ENCODE measurements around the gene DAP. TPM values are rescaled to one million over a fixed set of nuclear protein-coding genes. Genes with fewer than 3 reads are reported as not detected.
A peak's percentile ranks its signal among the peaks of the same experiment; 100 is the strongest.

Gene DAP
- total and polyA plus RNA-seq, 2 donors, result 14.1 to 34.4 TPM

GRCh38 chr5:10661401-10661800, 99.6 kb downstream of the DAP start:
- H3K4me3 ChIP-seq (ENCODE audit: low read length in 2 of 2), result no peak overlapping the region
- 99% methylated on average over 13 of the region's 13 CpGs for WGBS
- H3K4me1 ChIP-seq (ENCODE audit: control insufficient read depth in 2 of 2, insufficient read depth in 2 of 2, low read length in 2 of 2), result peaks cover 0 to 14% of the 10 kb centered on the region in 2 donors
- H3K27me3 ChIP-seq (ENCODE audit: control insufficient read depth in 2 of 2, insufficient read depth in 1 of 2, low read length in 1 of 2), result no peaks in the 10 kb centered on the region
- no peaks in the 10 kb centered on the region for H3K36me3 ChIP-seq (ENCODE audit: control insufficient read depth in 2 of 2, insufficient read depth in 2 of 2, low read length in 1 of 2)
- no peak overlapping the region for H3K27ac ChIP-seq (ENCODE audit: low read depth in 1 of 2, low read length in 1 of 2)
- DNase-seq (ENCODE audit: low read depth in 6 of 9, low spot score in 9 of 9), result no peak
- H3K9me3 ChIP-seq (ENCODE audit: control insufficient read depth in 2 of 2, insufficient read depth in 1 of 2, low read length in 1 of 2), result no peaks in the 10 kb centered on the region

GRCh38 chr5:10660720-10661387, 100.2 kb downstream of the DAP start:
- H3K36me3 ChIP-seq (ENCODE audit: control insufficient read depth in 2 of 2, insufficient read depth in 2 of 2, low read length in 1 of 2), result no peaks in the 10 kb centered on the region
- no peak for DNase-seq (ENCODE audit: low read depth in 6 of 9, low spot score in 9 of 9)
- H3K4me3 ChIP-seq (ENCODE audit: low read length in 2 of 2), result no peak overlapping the region
- no peaks in the 10 kb centered on the region for H3K27me3 ChIP-seq (ENCODE audit: control insufficient read depth in 2 of 2, insufficient read depth in 1 of 2, low read length in 1 of 2)
- H3K4me1 ChIP-seq (ENCODE audit: control insufficient read depth in 2 of 2, insufficient read depth in 2 of 2, low read length in 2 of 2), result peaks cover 0 to 10% of the 10 kb centered on the region in 2 donors
- no peaks in the 10 kb centered on the region for H3K9me3 ChIP-seq (ENCODE audit: control insufficient read depth in 2 of 2, insufficient read depth in 1 of 2, low read length in 1 of 2)
- WGBS, result 95% methylated on average over 15 of the region's 15 CpGs
- H3K27ac ChIP-seq (ENCODE audit: low read depth in 1 of 2, low read length in 1 of 2), result no peak overlapping the region

GRCh38 chr5:10660135-10660534, 100.9 kb downstream of the DAP start:
- H3K27ac ChIP-seq (ENCODE audit: low read depth in 1 of 2, low read length in 1 of 2), result no peak overlapping the region
- H3K36me3 ChIP-seq (ENCODE audit: control insufficient read depth in 2 of 2, insufficient read depth in 2 of 2, low read length in 1 of 2), result no peaks in the 10 kb centered on the region
- no peak overlapping the region for H3K4me3 ChIP-seq (ENCODE audit: low read length in 2 of 2)
- peaks cover 0 to 10% of the 10 kb centered on the region in 2 donors for H3K4me1 ChIP-seq (ENCODE audit: control insufficient read depth in 2 of 2, insufficient read depth in 2 of 2, low read length in 2 of 2)
- no peaks in the 10 kb centered on the region for H3K9me3 ChIP-seq (ENCODE audit: control insufficient read depth in 2 of 2, insufficient read depth in 1 of 2, low read length in 1 of 2)
- H3K27me3 ChIP-seq (ENCODE audit: control insufficient read depth in 2 of 2, insufficient read depth in 1 of 2, low read length in 1 of 2), result no peaks in the 10 kb centered on the region
- no peak for DNase-seq (ENCODE audit: low read depth in 6 of 9, low spot score in 9 of 9)
- WGBS, result 99% methylated on average over 3 of the region's 3 CpGs

GRCh38 chr5:10658265-10658664, 102.8 kb downstream of the DAP start:
- WGBS, result 86% methylated on average over 4 of the region's 4 CpGs
- no peak for DNase-seq (ENCODE audit: low read depth in 6 of 9, low spot score in 9 of 9)
- Histone ChIP-seq H3K36me3 (ENCODE audit: control insufficient read depth in 2 of 2, insufficient read depth in 2 of 2, low read length in 1 of 2) (no peaks in the 10 kb centered on the region), H3K9me3 (ENCODE audit: control insufficient read depth in 2 of 2, insufficient read depth in 1 of 2, low read length in 1 of 2) (no peaks in the 10 kb centered on the region), H3K4me1 (ENCODE audit: control insufficient read depth in 2 of 2, insufficient read depth in 2 of 2, low read length in 2 of 2) (peaks cover 0 to 14% of the 10 kb centered on the region in 2 donors), H3K27me3 (ENCODE audit: control insufficient read depth in 2 of 2, insufficient read depth in 1 of 2, low read length in 1 of 2) (no peaks in the 10 kb centered on the region), H3K27ac (ENCODE audit: low read depth in 1 of 2, low read length in 1 of 2) (no peak overlapping the region), H3K4me3 (ENCODE audit: low read length in 2 of 2) (no peak overlapping the region)

GRCh38 chr5:10655972-10656830, 104.8 kb downstream of the DAP start:
- no peaks in the 10 kb centered on the region for H3K9me3 ChIP-seq (ENCODE audit: control insufficient read depth in 2 of 2, insufficient read depth in 1 of 2, low read length in 1 of 2)
- 94% methylated on average over 18 of the region's 18 CpGs for WGBS
- H3K4me1 ChIP-seq (ENCODE audit: control insufficient read depth in 2 of 2, insufficient read depth in 2 of 2, low read length in 2 of 2), result peaks cover 0 to 9% of the 10 kb centered on the region in 2 donors
- no peaks in the 10 kb centered on the region for H3K27me3 ChIP-seq (ENCODE audit: control insufficient read depth in 2 of 2, insufficient read depth in 1 of 2, low read length in 1 of 2)
- H3K27ac ChIP-seq (ENCODE audit: low read depth in 1 of 2, low read length in 1 of 2), result peak overlapping the region in 1 of 2 donors; percentile 46
- H3K4me3 ChIP-seq (ENCODE audit: low read length in 2 of 2), result no peak overlapping the region
- DNase-seq (ENCODE audit: low read depth in 6 of 9, low spot score in 9 of 9), result no peak
- H3K36me3 ChIP-seq (ENCODE audit: control insufficient read depth in 2 of 2, insufficient read depth in 2 of 2, low read length in 1 of 2), result no peaks in the 10 kb centered on the region

GRCh38 chr5:10655161-10655971, 105.7 kb downstream of the DAP start:
- peak overlapping the region; percentile 15 to 37 for H3K27ac ChIP-seq (ENCODE audit: low read depth in 1 of 2, low read length in 1 of 2)
- no peaks in the 10 kb centered on the region for H3K27me3 ChIP-seq (ENCODE audit: control insufficient read depth in 2 of 2, insufficient read depth in 1 of 2, low read length in 1 of 2)
- H3K4me3 ChIP-seq (ENCODE audit: low read length in 2 of 2), result no peak overlapping the region
- H3K4me1 ChIP-seq (ENCODE audit: control insufficient read depth in 2 of 2, insufficient read depth in 2 of 2, low read length in 2 of 2), result peaks cover 0 to 9% of the 10 kb centered on the region in 2 donors
- no peaks in the 10 kb centered on the region for H3K9me3 ChIP-seq (ENCODE audit: control insufficient read depth in 2 of 2, insufficient read depth in 1 of 2, low read length in 1 of 2)
- H3K36me3 ChIP-seq (ENCODE audit: control insufficient read depth in 2 of 2, insufficient read depth in 2 of 2, low read length in 1 of 2), result no peaks in the 10 kb centered on the region
- 92% methylated on average over 29 of the region's 29 CpGs for WGBS
- no peak for DNase-seq (ENCODE audit: low read depth in 6 of 9, low spot score in 9 of 9)

GRCh38 chr5:10654566-10654965, 106.5 kb downstream of the DAP start:
- peaks cover 0 to 9% of the 10 kb centered on the region in 2 donors for H3K4me1 ChIP-seq (ENCODE audit: control insufficient read depth in 2 of 2, insufficient read depth in 2 of 2, low read length in 2 of 2)
- no peaks in the 10 kb centered on the region for H3K27me3 ChIP-seq (ENCODE audit: control insufficient read depth in 2 of 2, insufficient read depth in 1 of 2, low read length in 1 of 2)
- no peak overlapping the region for H3K4me3 ChIP-seq (ENCODE audit: low read length in 2 of 2)
- no peaks in the 10 kb centered on the region for H3K9me3 ChIP-seq (ENCODE audit: control insufficient read depth in 2 of 2, insufficient read depth in 1 of 2, low read length in 1 of 2)
- no peak overlapping the region for H3K27ac ChIP-seq (ENCODE audit: low read depth in 1 of 2, low read length in 1 of 2)
- no peaks in the 10 kb centered on the region for H3K36me3 ChIP-seq (ENCODE audit: control insufficient read depth in 2 of 2, insufficient read depth in 2 of 2, low read length in 1 of 2)
- DNase-seq (ENCODE audit: low read depth in 6 of 9, low spot score in 9 of 9), result no peak
- WGBS, result 96% methylated on average over 13 of the region's 13 CpGs

GRCh38 chr5:10653751-10654400, 107.2 kb downstream of the DAP start:
- Histone ChIP-seq H3K4me3 (ENCODE audit: low read length in 2 of 2) (no peak overlapping the region), H3K27ac (ENCODE audit: low read depth in 1 of 2, low read length in 1 of 2) (no peak overlapping the region), H3K9me3 (ENCODE audit: control insufficient read depth in 2 of 2, insufficient read depth in 1 of 2, low read length in 1 of 2) (no peaks in the 10 kb centered on the region), H3K27me3 (ENCODE audit: control insufficient read depth in 2 of 2, insufficient read depth in 1 of 2, low read length in 1 of 2) (no peaks in the 10 kb centered on the region), H3K36me3 (ENCODE audit: control insufficient read depth in 2 of 2, insufficient read depth in 2 of 2, low read length in 1 of 2) (no peaks in the 10 kb centered on the region), H3K4me1 (ENCODE audit: control insufficient read depth in 2 of 2, insufficient read depth in 2 of 2, low read length in 2 of 2) (peaks cover 0 to 9% of the 10 kb centered on the region in 2 donors)
- no peak for DNase-seq (ENCODE audit: low read depth in 6 of 9, low spot score in 9 of 9)
- 95% methylated on average over 12 of the region's 12 CpGs for WGBS

Data from thymus (tissue), 11 donors.